Hepatocyte (in vitro differentiated cells): ENCODE results near the gene PCNX4. TPM values are rescaled to one million over a fixed set of nuclear protein-coding genes. Genes with fewer than 3 reads are reported as not detected.

Experiments used
- DNase-seq: peaks from one replicate; pipeline ENCODE4 v3.0.0-alpha.2; 2016; ENCODE audit warnings: low spot score
- H2AFZ ChIP-seq: fragments of 200-600 bp; sonication (generic); 2 replicates; pipeline ENCODE4 v1.6.0; 2016; ENCODE audit warnings: antibody characterized with exemption, mild to moderate bottlenecking
- H3K27ac ChIP-seq: fragments of 200-600 bp; sonication (generic); 2 replicates; pipeline ENCODE4 v1.5.1; 2016; ENCODE audit warnings: mild to moderate bottlenecking
- H3K27me3 ChIP-seq: fragments of 200-600 bp; sonication (generic); 2 replicates; pipeline ENCODE4 v1.6.1; 2016
- H3K36me3 ChIP-seq: fragments of 200-600 bp; sonication (generic); replicated peaks from 2 replicates; pipeline ENCODE4 v1.5.1; 2016; ENCODE audit warnings: low read depth; ENCODE audit not compliant: insufficient read depth
- H3K4me1 ChIP-seq: fragments of 200-600 bp; sonication (generic); 2 replicates; pipeline ENCODE4 v1.5.1; 2016; ENCODE audit warnings: mild to moderate bottlenecking, moderate library complexity; ENCODE audit not compliant: insufficient read depth
- H3K4me2 ChIP-seq: fragments of 200-600 bp; sonication (generic); 2 replicates; pipeline ENCODE4 v1.6.0; 2016
- H3K4me3 ChIP-seq: fragments of 200-600 bp; sonication (generic); 2 replicates; pipeline ENCODE4 v1.5.1; 2016; ENCODE audit warnings: mild to moderate bottlenecking
- H3K79me2 ChIP-seq: fragments of 200-600 bp; sonication (generic); 2 replicates; pipeline ENCODE4 v1.6.0; 2017; ENCODE audit warnings: mild to moderate bottlenecking
- H3K9me2 ChIP-seq: fragments of 200-600 bp; sonication (generic); replicated peaks from 2 replicates; pipeline ENCODE4 v1.6.0; 2017; ENCODE audit warnings: mild to moderate bottlenecking; ENCODE audit not compliant: insufficient read depth
- H3K9me3 ChIP-seq: fragments of 200-600 bp; sonication (generic); 2 replicates; pipeline ENCODE4 v1.5.1; 2016; ENCODE audit warnings: low read depth, mild to moderate bottlenecking
- H4K20me1 ChIP-seq: fragments of 200-600 bp; sonication (generic); 2 replicates; pipeline ENCODE4 v1.6.0; 2016; ENCODE audit warnings: mild to moderate bottlenecking; ENCODE audit not compliant: insufficient read depth, poor library complexity, severe bottlenecking
- EZH2 ChIP-seq: fragments of 200-600 bp; sonication (generic); IDR thresholded peaks from 2 replicates; pipeline ENCODE4 v1.6.1; 2016; ENCODE audit warnings: antibody characterized with exemption, mild to moderate bottlenecking, borderline replicate concordance
- EZH2phosphoT487 ChIP-seq: fragments of 200-600 bp; sonication (generic); IDR thresholded peaks from one replicate; pipeline ENCODE4 v1.6.1; 2018; ENCODE audit warnings: antibody characterized with exemption, mild to moderate bottlenecking, low read depth, moderate library complexity; ENCODE audit not compliant: unreplicated experiment, severe bottlenecking
- whole genome bisulfite sequencing: methylation state at CpG from one replicate; pipeline ENCODE4 v1.1.6; 2016; ENCODE audit warnings: low lambda C conversion rate; ENCODE audit errors: missing lambda C conversion rate; 5-methylcytosine and 5-hydroxymethylcytosine counted together
- polyA plus RNA-seq: library from polyadenylated mRNA; unstranded; fragments of >200 nt; fragmentation: Nextera tagmentation; extraction: Ambion mirVana; gene quantifications from 2 replicates; pipeline ENCODE4 v1.2.1, GENCODE V29; 2016
- total RNA-seq: library from RNA; depleted of rRNA; stranded (reverse); fragments of >200 nt; gene quantifications from 2 replicates; pipeline ENCODE4 v1.2.3, GENCODE V29; 2014
- TF ChIP-seq, protein P1 (sequence below): fragments of 200-600 bp; sonication (generic); IDR thresholded peaks from 2 replicates; pipeline ENCODE4 v1.5.1; 2016; ENCODE audit warnings: antibody characterized with exemption, mild to moderate bottlenecking; ENCODE audit not compliant: poor library complexity

Gene PCNX4
- total and polyA plus RNA-seq, 2 experiments from 2014 or later = 28.8 to 60.0 TPM

DNA sequence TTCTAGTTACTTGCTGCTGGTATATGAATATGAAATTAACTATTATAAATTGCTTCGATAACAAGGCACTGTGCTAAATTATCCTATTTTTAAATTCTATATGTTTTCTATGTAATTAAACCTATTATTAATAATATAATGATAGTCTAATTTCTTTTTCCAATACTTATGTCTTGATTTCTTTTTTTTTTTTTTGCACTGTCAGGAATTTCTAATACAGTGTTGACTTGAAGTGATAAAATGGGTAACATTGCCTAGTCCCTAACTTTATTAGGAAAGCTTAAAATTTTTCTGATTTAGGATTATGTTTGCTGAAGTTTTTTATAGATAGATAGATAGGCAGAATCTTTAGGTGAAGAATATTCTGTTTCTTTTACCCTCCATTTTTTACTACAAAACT is 87.1 kb downstream of the PCNX4 start:
- Histone ChIP-seq H3K9me2 (no peaks in the 10 kb centered on the region), H3K27ac (no peak overlapping the region), H3K27me3 (no peaks in the 10 kb centered on the region), H2AFZ (no peak overlapping the region), H3K79me2 (no peaks in the 10 kb centered on the region), H3K4me2 (no peak overlapping the region), H3K36me3 (no peaks in the 10 kb centered on the region), H3K4me1 (no peaks in the 10 kb centered on the region), H3K4me3 (no peak overlapping the region), H4K20me1 (no peaks in the 10 kb centered on the region), H3K9me3 (no peaks in the 10 kb centered on the region)
- WGBS = 86% methylated on average over 1 of the region's 1 CpG
- DNase-seq = no peak
- TF ChIP-seq, protein P1, sequence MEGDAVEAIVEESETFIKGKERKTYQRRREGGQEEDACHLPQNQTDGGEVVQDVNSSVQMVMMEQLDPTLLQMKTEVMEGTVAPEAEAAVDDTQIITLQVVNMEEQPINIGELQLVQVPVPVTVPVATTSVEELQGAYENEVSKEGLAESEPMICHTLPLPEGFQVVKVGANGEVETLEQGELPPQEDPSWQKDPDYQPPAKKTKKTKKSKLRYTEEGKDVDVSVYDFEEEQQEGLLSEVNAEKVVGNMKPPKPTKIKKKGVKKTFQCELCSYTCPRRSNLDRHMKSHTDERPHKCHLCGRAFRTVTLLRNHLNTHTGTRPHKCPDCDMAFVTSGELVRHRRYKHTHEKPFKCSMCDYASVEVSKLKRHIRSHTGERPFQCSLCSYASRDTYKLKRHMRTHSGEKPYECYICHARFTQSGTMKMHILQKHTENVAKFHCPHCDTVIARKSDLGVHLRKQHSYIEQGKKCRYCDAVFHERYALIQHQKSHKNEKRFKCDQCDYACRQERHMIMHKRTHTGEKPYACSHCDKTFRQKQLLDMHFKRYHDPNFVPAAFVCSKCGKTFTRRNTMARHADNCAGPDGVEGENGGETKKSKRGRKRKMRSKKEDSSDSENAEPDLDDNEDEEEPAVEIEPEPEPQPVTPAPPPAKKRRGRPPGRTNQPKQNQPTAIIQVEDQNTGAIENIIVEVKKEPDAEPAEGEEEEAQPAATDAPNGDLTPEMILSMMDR = no peak
- no peak for TF ChIP-seq EZH2phosphoT487
- no peak for TF ChIP-seq EZH2

DNA sequence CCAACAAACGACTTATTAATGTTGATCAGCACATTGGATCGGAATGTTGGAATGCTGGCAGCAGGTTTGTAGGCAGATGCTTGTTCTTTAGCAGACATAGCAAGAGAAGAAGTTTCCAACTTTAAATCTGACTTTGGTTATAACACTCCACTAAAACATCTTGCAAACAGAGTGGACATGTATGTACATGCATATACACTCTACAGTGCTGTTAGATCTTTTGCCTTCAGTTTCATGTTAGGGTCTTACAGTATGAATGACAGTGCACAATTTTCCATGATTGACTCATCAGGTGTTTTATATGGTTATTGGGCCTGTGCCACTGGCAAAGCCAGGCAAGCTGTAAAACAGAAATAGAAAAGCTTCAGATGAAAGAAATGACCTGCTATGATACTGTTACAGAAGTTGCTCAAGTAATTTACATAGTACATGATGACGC is 87.7 kb downstream of the PCNX4 start:
- Histone ChIP-seq H2AFZ (no peak overlapping the region), H3K27me3 (no peaks in the 10 kb centered on the region), H3K4me3 (no peak overlapping the region), H3K4me1 (no peaks in the 10 kb centered on the region), H4K20me1 (no peaks in the 10 kb centered on the region), H3K79me2 (no peaks in the 10 kb centered on the region), H3K4me2 (no peak overlapping the region), H3K27ac (no peak overlapping the region), H3K36me3 (no peaks in the 10 kb centered on the region), H3K9me2 (no peaks in the 10 kb centered on the region), H3K9me3 (no peaks in the 10 kb centered on the region)
- TF ChIP-seq EZH2 (no peak), EZH2phosphoT487 (no peak)
- TF ChIP-seq, protein P1 = no peak
- 92% methylated on average over 3 of the region's 3 CpGs for WGBS
- DNase-seq = no peak

DNA sequence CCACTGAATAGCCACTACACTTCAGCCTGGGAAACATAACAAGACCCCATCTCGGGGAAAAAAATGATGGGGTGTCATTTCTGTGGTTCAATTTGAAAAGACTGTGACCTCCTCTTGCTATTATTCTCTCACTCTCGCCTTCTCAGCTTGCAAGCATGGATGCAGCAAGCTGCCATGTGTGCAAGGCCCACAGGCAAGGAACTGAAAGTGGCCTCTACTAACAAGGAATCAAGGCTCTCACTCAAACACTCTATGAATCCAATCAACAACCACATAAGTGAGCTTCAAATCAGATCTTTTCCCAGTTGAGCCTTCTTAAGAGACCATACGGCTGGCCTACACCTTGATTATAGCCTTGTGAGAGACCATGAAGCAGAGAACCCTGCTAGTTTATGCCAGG is 91.4 kb downstream of the PCNX4 start:
- TF ChIP-seq, protein P1 = no peak
- TF ChIP-seq EZH2phosphoT487 (no peak), EZH2 (no peak)
- H4K20me1 ChIP-seq = no peaks in the 10 kb centered on the region
- WGBS = 83% methylated on average over 3 of the region's 3 CpGs
- no peak for DNase-seq
- H2AFZ ChIP-seq = no peak overlapping the region
- H3K36me3 ChIP-seq = no peaks in the 10 kb centered on the region
- H3K4me3 ChIP-seq = no peak overlapping the region
- H3K9me3 ChIP-seq = no peaks in the 10 kb centered on the region
- H3K4me2 ChIP-seq = no peak overlapping the region
- H3K9me2 ChIP-seq = no peaks in the 10 kb centered on the region
- no peaks in the 10 kb centered on the region for H3K79me2 ChIP-seq
- no peaks in the 10 kb centered on the region for H3K27me3 ChIP-seq
- H3K27ac ChIP-seq = no peak overlapping the region
- no peaks in the 10 kb centered on the region for H3K4me1 ChIP-seq

DNA sequence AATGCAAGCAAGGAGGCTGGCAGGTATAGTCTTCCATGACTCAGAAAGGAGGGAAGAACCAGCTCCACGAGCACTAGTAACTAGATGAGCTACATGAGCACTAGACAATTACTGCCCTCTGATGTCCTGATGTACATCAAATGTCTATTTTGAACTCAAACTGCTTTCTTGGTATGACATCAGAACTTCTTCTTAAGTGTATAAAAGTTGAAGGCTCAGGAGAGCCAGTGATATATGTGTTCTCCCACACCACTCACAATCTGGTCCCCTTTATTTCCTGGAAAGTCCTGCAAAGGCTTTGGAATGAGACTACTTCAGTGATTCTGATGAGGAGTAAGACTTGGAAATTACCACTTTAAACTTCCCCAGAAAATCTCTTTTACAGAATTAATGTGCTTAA is 92.0 kb downstream of the PCNX4 start:
- no peaks in the 10 kb centered on the region for H3K27me3 ChIP-seq
- TF ChIP-seq EZH2 (no peak), EZH2phosphoT487 (no peak)
- TF ChIP-seq, protein P1 = no peak
- no peaks in the 10 kb centered on the region for H3K4me1 ChIP-seq
- H4K20me1 ChIP-seq = no peaks in the 10 kb centered on the region
- 56% methylated on average over 1 of the region's 1 CpG for WGBS
- no peaks in the 10 kb centered on the region for H3K79me2 ChIP-seq
- H2AFZ ChIP-seq = peak overlapping the region; percentile 4
- no peaks in the 10 kb centered on the region for H3K9me3 ChIP-seq
- H3K36me3 ChIP-seq = no peaks in the 10 kb centered on the region
- no peak overlapping the region for H3K27ac ChIP-seq
- DNase-seq = no peak
- H3K4me2 ChIP-seq = peak overlapping the region; percentile 67
- H3K4me3 ChIP-seq = peak overlapping the region; percentile 4
- H3K9me2 ChIP-seq = no peaks in the 10 kb centered on the region
